Ovary (tissue), 3 donors: ENCODE data around the gene RNF39.

Source experiments
- CTCF ChIP-seq, 3 donors: fragments of 450-650 bp in 2 of 3; fragments of 200-600 bp in 1 of 3; IDR thresholded peaks; one replicate each; pipeline versions ENCODE4 v1.5.1 to v1.8.0; 2016 to 2022; ENCODE audit warnings: antibody characterized with exemption in 3 of 3, mild to moderate bottlenecking in 1 of 3
- EP300 ChIP-seq: sonication (generic); formaldehyde crosslinking; IDR thresholded peaks from one replicate; pipeline ENCODE4 v1.6.1; 2017; ENCODE audit warnings: antibody characterized with exemption
- POLR2A ChIP-seq: fragments of 450-650 bp; IDR thresholded peaks from one replicate; pipeline ENCODE4 v1.6.1; 2017; ENCODE audit warnings: antibody characterized with exemption, mild to moderate bottlenecking, moderate library complexity
- donor health status: DM: no; HTN: no; CAD: no.

GRCh38 chr6:30092852-30093543 lies 17.4 kb upstream of the RNF39 start:
- TF ChIP-seq CTCF (IDR thresholded peaks at IDR 0.05): no peak
- TF ChIP-seq EP300: no peak
- TF ChIP-seq POLR2A: no peak
